HEK293 (cell line): ENCODE measurements around the gene SF3A1.

Source experiments
- CTCF ChIA-PET: fragments of 350-600 bp; formaldehyde crosslinking; extraction: SDS; loops from one replicate; lab custom pipeline; 2021; ENCODE audit warnings: antibody characterized with exemption; lab: Yijun Ruan, JAX
- POLR2A ChIA-PET: fragments of 300-600 bp; formaldehyde crosslinking; extraction: SDS; loops from one replicate; lab custom pipeline; 2020; ENCODE audit warnings: antibody characterized with exemption, inconsistent platforms; lab: Yijun Ruan, JAX
- H3K27ac ChIP-seq: fragments of 200-500 bp; sonication (Bioruptor generic); 2 replicates; pipeline ENCODE4 v1.5.1; 2014; ENCODE audit warnings: low read depth, low read length, control low read depth, inconsistent platforms; ENCODE audit errors: extremely low read depth
- H3K36me3 ChIP-seq, 2 experiments: fragments of 200-500 bp in 1 of 2; sonication (Bioruptor generic) in 1 of 2; 1 replicate in 1 of 2; 2 replicates in 1 of 2; pipeline ENCODE4 v1.5.1; 2014 to 2017; ENCODE audit warnings: inconsistent platforms in 2 of 2, low read length in 2 of 2; ENCODE audit not compliant: control insufficient read depth in 2 of 2, insufficient read depth in 1 of 2
- H3K4me1 ChIP-seq: fragments of 200-500 bp; sonication (Bioruptor generic); 2 replicates; pipeline ENCODE4 v1.5.1; 2014; ENCODE audit warnings: mild to moderate bottlenecking, low read length, inconsistent platforms; ENCODE audit not compliant: control insufficient read depth, insufficient read depth
- H3K4me3 ChIP-seq: 2 replicates; pipeline ENCODE4 v1.5.1; 2011; ENCODE audit warnings: low read depth, mild to moderate bottlenecking, control low read depth, low read length, moderate library complexity
- H3K9me3 ChIP-seq: fragments of 200-500 bp; sonication (Bioruptor generic); 2 replicates; pipeline ENCODE4 v1.5.1; 2014; ENCODE audit warnings: low read depth, low read length, inconsistent platforms; ENCODE audit not compliant: control insufficient read depth, insufficient read depth
- BCL11B ChIP-seq: fragments of 450-650 bp; formaldehyde crosslinking; IDR thresholded peaks from 2 replicates; pipeline ENCODE4 v1.5.1; 2016; ENCODE audit warnings: low read depth, missing biosample characterization, missing genetic modification characterization
- EGR2 ChIP-seq: fragments of 450-650 bp; formaldehyde crosslinking; IDR thresholded peaks from 2 replicates; pipeline ENCODE4 v1.5.1; 2016; ENCODE audit warnings: low read depth, missing biosample characterization, missing genetic modification characterization
- IKZF3 ChIP-seq: fragments of 450-650 bp; IDR thresholded peaks from 2 replicates; pipeline ENCODE4 v1.5.0; 2018; ENCODE audit warnings: missing biosample characterization, mild to moderate bottlenecking, missing genetic modification characterization, moderate library complexity
- KLF16 ChIP-seq: fragments of 450-650 bp; formaldehyde crosslinking; IDR thresholded peaks from 2 replicates; pipeline ENCODE4 v1.5.1; 2017; ENCODE audit warnings: missing biosample characterization, missing genetic modification characterization
- KLF9 ChIP-seq: fragments of 450-650 bp; formaldehyde crosslinking; IDR thresholded peaks from 2 replicates; pipeline ENCODE4 v1.5.1; 2016; ENCODE audit warnings: missing biosample characterization, missing genetic modification characterization, low read depth
- SCRT1 ChIP-seq: fragments of 450-650 bp; formaldehyde crosslinking; IDR thresholded peaks from 2 replicates; pipeline ENCODE4 v1.5.1; 2016; ENCODE audit warnings: missing biosample characterization, missing genetic modification characterization, borderline replicate concordance
- SP7 ChIP-seq: fragments of 450-650 bp; formaldehyde crosslinking; IDR thresholded peaks from 2 replicates; pipeline ENCODE4 v1.5.1; 2016; ENCODE audit warnings: missing biosample characterization, missing genetic modification characterization
- TCF7L2 ChIP-seq: IDR thresholded peaks from 2 replicates; pipeline ENCODE4 v1.6.1; 2011; ENCODE audit warnings: low read depth, mild to moderate bottlenecking, inconsistent platforms, low read length, moderate library complexity, borderline replicate concordance
- ZBTB1 ChIP-seq: fragments of 450-650 bp; formaldehyde crosslinking; IDR thresholded peaks from 2 replicates; pipeline ENCODE4 v1.5.1; 2016; ENCODE audit warnings: missing biosample characterization, missing genetic modification characterization
- ZBTB7A ChIP-seq: fragments of 450-650 bp; formaldehyde crosslinking; IDR thresholded peaks from 2 replicates; pipeline ENCODE4 v1.5.1; 2016; ENCODE audit warnings: low read depth, missing biosample characterization, missing genetic modification characterization
- ZFP69B ChIP-seq: fragments of 450-650 bp; formaldehyde crosslinking; IDR thresholded peaks from 2 replicates; pipeline ENCODE4 v1.5.1; 2016; ENCODE audit warnings: missing biosample characterization, missing genetic modification characterization
- ZNF23 ChIP-seq: fragments of 450-650 bp; formaldehyde crosslinking; IDR thresholded peaks from 2 replicates; pipeline ENCODE4 v1.5.1; 2016; ENCODE audit warnings: missing biosample characterization, missing genetic modification characterization, borderline replicate concordance
- ZNF311 ChIP-seq: fragments of 450-650 bp; formaldehyde crosslinking; IDR thresholded peaks from 2 replicates; pipeline ENCODE4 v1.5.1; 2017; ENCODE audit warnings: missing biosample characterization, missing genetic modification characterization, borderline replicate concordance
- ZNF366 ChIP-seq: fragments of 450-650 bp; formaldehyde crosslinking; conservative IDR thresholded peaks from 2 replicates; pipeline ENCODE4 v1.5.1; 2016; ENCODE audit warnings: missing biosample characterization, missing genetic modification characterization
- ZNF426 ChIP-seq: fragments of 450-650 bp; formaldehyde crosslinking; IDR thresholded peaks from 2 replicates; pipeline ENCODE4 v1.5.1; 2017; ENCODE audit warnings: missing biosample characterization, missing genetic modification characterization, mild to moderate bottlenecking, inconsistent platforms, moderate library complexity
- ZNF548 ChIP-seq: fragments of 450-650 bp; formaldehyde crosslinking; IDR thresholded peaks from 2 replicates; pipeline ENCODE4 v1.5.1; 2016; ENCODE audit warnings: missing biosample characterization, missing genetic modification characterization
- ZNF585B ChIP-seq: fragments of 450-650 bp; formaldehyde crosslinking; IDR thresholded peaks from 2 replicates; pipeline ENCODE4 v1.5.1; 2016; ENCODE audit warnings: missing biosample characterization, missing genetic modification characterization
- ZNF600 ChIP-seq: fragments of 450-650 bp; formaldehyde crosslinking; IDR thresholded peaks from 2 replicates; pipeline ENCODE4 v1.5.1; 2016; ENCODE audit warnings: missing biosample characterization, missing genetic modification characterization
- ZNF624 ChIP-seq: fragments of 450-650 bp; formaldehyde crosslinking; IDR thresholded peaks from 2 replicates; pipeline ENCODE4 v1.5.1; 2017; ENCODE audit warnings: missing biosample characterization, missing genetic modification characterization
- ZNF629 ChIP-seq: fragments of 450-650 bp; formaldehyde crosslinking; IDR thresholded peaks from 2 replicates; pipeline ENCODE4 v1.5.1; 2017; ENCODE audit warnings: missing biosample characterization, missing genetic modification characterization
- ZNF654 ChIP-seq: fragments of 450-650 bp; formaldehyde crosslinking; IDR thresholded peaks from 2 replicates; pipeline ENCODE4 v1.5.1; 2016; ENCODE audit warnings: low read depth, missing biosample characterization, missing genetic modification characterization
- ZNF660 ChIP-seq: fragments of 450-650 bp; IDR thresholded peaks from 2 replicates; pipeline ENCODE4 v1.5.1; 2018; ENCODE audit warnings: missing biosample characterization, mild to moderate bottlenecking, missing genetic modification characterization
- ZNF677 ChIP-seq: fragments of 450-650 bp; IDR thresholded peaks from 2 replicates; pipeline ENCODE4 v1.5.0; 2018; ENCODE audit warnings: missing biosample characterization, mild to moderate bottlenecking, missing genetic modification characterization, moderate library complexity
- ZNF791 ChIP-seq: fragments of 450-650 bp; formaldehyde crosslinking; IDR thresholded peaks from 2 replicates; pipeline ENCODE4 v1.5.1; 2016; ENCODE audit warnings: missing biosample characterization, missing genetic modification characterization
- ZNF843 ChIP-seq: fragments of 450-650 bp; formaldehyde crosslinking; IDR thresholded peaks from 2 replicates; pipeline ENCODE4 v1.5.1; 2016; ENCODE audit warnings: missing biosample characterization, missing genetic modification characterization
- ZSCAN16 ChIP-seq: fragments of 450-650 bp; formaldehyde crosslinking; IDR thresholded peaks from 2 replicates; pipeline ENCODE4 v1.5.1; 2016; ENCODE audit warnings: missing biosample characterization, missing genetic modification characterization
- TF ChIP-seq, protein P1 (sequence below): fragments of 450-650 bp; formaldehyde crosslinking; IDR thresholded peaks from 2 replicates; pipeline ENCODE4; 2016; ENCODE audit warnings: missing biosample characterization, missing genetic modification characterization
- TF ChIP-seq, protein P2 (sequence below): fragments of 450-650 bp; formaldehyde crosslinking; IDR thresholded peaks from 2 replicates; pipeline ENCODE4 v1.5.1; 2016; ENCODE audit warnings: missing biosample characterization, missing genetic modification characterization
- TF ChIP-seq, protein P3 (sequence below): fragments of 450-650 bp; formaldehyde crosslinking; IDR thresholded peaks from 2 replicates; pipeline ENCODE4 v1.5.1; 2016; ENCODE audit warnings: missing biosample characterization, missing genetic modification characterization
- TF ChIP-seq, protein P4 (sequence below): fragments of 450-650 bp; formaldehyde crosslinking; IDR thresholded peaks from 2 replicates; pipeline ENCODE4 v1.5.1; 2016; ENCODE audit warnings: missing biosample characterization, missing genetic modification characterization

Gene SF3A1

DNA sequence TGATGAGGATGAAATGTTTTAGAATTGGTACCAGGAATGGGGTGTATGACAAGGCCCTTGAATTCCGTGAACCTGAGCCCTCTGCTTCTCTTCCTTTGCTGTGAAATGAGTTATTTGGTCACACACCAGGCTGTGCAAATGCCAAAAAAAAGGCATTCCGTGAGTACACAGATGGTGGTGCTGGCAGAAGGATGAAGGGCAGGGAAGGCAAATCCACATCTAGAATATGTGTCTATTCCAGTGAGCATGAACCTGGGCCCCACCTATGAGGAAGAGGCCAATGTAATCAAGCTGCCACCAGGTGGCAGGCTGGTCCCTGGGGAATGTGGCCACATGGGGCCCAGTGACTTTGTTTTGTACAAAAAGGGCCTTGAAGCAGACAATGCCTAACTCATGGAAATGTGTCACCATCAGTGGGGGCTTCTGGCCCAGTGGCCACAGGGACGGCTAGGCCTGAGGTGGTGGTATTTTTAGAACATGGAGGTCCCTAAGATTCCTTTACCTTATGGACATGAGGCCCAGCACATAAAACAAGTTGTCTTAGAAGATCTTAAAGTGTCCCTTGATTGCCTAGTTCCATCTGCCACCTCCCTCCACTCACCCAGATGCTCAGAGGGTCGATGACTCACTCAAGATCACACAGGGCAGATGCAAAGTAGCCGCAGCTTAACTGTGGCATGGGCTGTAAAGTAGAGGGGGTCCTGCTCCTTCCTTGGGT lies 34.4 kb upstream of the SF3A1 start (continued):
- TF ChIP-seq ZNF585B (tag by site-specific recombination) (no peak), EGR2 (no peak), BCL11B (tag by site-specific recombination) (no peak), ZFP69B (tag by site-specific recombination) (peak; percentile 91), ZSCAN16 (tag by site-specific recombination) (no peak), SCRT1 (tag by site-specific recombination) (no peak), ZBTB1 (no peak), ZNF843 (tag by site-specific recombination) (no peak), ZNF426 (tag by site-specific recombination) (no peak), ZNF660 (peak; percentile 72; the same call in 1 of the 2 replicates), TCF7L2 (no peak), ZNF23 (no peak), ZNF548 (tag by site-specific recombination) (no peak), ZNF629 (no peak)

DNA sequence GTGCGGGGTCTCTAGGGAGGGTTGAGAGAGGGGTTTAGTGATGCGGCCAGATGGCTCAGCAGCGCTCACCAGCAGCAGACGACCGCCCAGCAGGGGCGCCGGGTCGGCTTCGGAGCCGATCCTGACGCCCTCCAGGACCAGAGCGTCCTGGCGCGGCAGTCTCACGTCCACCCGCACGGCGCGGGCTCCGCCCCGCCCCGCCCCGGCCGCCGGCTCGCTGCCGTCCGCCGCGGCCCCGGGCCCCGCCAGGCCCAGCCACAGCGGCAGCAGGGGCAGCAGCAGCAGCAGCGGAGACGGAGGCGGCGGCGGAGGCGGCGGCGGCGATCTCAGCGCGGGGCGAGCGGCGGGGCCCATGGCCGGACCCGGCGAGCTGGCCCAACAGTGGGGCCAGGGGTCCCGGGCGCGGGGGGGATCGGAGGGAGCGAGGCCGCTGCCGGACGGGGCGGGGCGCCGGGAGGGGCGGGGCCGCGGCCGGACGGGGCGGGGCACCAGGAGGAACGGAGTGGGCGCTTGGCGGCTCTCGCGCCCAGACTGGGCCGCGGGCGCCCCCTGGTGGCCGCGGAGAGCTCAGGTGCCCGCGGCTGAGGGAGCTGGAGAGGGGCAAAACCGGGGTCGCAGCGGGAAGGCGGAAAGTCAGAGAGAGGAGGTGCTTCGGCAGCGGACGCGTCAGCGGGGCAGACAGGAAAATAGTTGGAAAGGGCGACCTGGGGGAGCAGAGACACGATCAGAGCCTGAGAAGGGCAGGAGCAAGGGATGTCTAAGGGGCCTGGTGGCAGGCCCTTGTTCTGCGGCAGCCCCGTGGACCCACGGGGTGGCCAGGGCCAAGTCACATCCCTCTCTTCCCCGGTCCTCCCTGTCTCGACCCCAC lies 30.5 kb upstream of the SF3A1 start, which contains the start of gene RNF215:
RNF215 (minus strand) TSS at position 452 of the 868 bp plus-strand sequence; CDS start at position 354, 98 bp downstream.
- Histone ChIP-seq H3K4me1 (peaks cover 2% of the 10 kb centered on the region; the same call in 1 of the 2 replicates), H3K27ac (peak within 1 kb of the TSS; percentile 76; the same call in 1 of the 2 replicates), H3K9me3 (no peaks in the 10 kb centered on the region), H3K36me3 (peaks cover 0 to 29% of the 10 kb centered on the region in 2 experiments; a peak in 2 of 3 replicates), H3K4me3 (peak within 1 kb of the TSS; percentile 62)
- POLR2A ChIA-PET = interaction anchor here (0.6 to 1.2 kb wide), 6 partner anchors 9 to 145 kb away, joined by 3 to 8 read pairs (median 4); partner anchors contain the start of genes CCDC157, SEC14L2 and SF3A1
- CTCF ChIA-PET = interaction anchor here (0.5 to 5.9 kb wide), 34 partner anchors 8 to 980 kb away, joined by 3 to 80 read pairs (median 3); partner anchors contain the start of genes CASTOR1, CCDC157, PIK3IP1 and SEC14L2
- TF ChIP-seq, protein P1, sequence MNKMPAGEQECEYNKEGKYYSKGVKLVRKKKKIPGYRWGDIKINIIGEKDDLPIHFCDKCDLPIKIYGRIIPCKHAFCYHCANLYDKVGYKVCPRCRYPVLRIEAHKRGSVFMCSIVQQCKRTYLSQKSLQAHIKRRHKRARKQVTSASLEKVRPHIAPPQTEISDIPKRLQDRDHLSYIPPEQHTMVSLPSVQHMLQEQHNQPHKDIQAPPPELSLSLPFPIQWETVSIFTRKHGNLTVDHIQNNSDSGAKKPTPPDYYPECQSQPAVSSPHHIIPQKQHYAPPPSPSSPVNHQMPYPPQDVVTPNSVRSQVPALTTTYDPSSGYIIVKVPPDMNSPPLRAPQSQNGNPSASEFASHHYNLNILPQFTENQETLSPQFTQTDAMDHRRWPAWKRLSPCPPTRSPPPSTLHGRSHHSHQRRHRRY (tag by site-specific recombination) = no peak; the same call in 1 of the 2 replicates
- TF ChIP-seq ZNF311 (no peak), ZNF366 (0 out of 2 replicates have a peak, but pooled peaks have one; percentile 17), SP7 (tag by site-specific recombination) (peak; percentile 37; the same call in 1 of the 2 replicates), ZBTB7A (tag by site-specific recombination) (peak; percentile 69; the same call in 1 of the 2 replicates), TCF7L2 (no peak), KLF9 (tag by site-specific recombination) (peak; percentile 52), ZNF600 (tag by site-specific recombination) (peak; percentile 45; the same call in 1 of the 2 replicates), ZNF677 (tag by site-specific recombination) (no peak), KLF16 (tag by site-specific recombination) (0 out of 2 replicates have a peak, but pooled peaks have one; percentile 39), ZNF624 (no peak), IKZF3 (tag by site-specific recombination) (no peak), ZNF654 (tag by site-specific recombination) (peak; percentile 64), ZNF791 (tag by site-specific recombination) (no peak)
- TF ChIP-seq, protein P2, sequence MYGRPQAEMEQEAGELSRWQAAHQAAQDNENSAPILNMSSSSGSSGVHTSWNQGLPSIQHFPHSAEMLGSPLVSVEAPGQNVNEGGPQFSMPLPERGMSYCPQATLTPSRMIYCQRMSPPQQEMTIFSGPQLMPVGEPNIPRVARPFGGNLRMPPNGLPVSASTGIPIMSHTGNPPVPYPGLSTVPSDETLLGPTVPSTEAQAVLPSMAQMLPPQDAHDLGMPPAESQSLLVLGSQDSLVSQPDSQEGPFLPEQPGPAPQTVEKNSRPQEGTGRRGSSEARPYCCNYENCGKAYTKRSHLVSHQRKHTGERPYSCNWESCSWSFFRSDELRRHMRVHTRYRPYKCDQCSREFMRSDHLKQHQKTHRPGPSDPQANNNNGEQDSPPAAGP (tag by site-specific recombination) = peak; percentile 60
- TF ChIP-seq, protein P3, sequence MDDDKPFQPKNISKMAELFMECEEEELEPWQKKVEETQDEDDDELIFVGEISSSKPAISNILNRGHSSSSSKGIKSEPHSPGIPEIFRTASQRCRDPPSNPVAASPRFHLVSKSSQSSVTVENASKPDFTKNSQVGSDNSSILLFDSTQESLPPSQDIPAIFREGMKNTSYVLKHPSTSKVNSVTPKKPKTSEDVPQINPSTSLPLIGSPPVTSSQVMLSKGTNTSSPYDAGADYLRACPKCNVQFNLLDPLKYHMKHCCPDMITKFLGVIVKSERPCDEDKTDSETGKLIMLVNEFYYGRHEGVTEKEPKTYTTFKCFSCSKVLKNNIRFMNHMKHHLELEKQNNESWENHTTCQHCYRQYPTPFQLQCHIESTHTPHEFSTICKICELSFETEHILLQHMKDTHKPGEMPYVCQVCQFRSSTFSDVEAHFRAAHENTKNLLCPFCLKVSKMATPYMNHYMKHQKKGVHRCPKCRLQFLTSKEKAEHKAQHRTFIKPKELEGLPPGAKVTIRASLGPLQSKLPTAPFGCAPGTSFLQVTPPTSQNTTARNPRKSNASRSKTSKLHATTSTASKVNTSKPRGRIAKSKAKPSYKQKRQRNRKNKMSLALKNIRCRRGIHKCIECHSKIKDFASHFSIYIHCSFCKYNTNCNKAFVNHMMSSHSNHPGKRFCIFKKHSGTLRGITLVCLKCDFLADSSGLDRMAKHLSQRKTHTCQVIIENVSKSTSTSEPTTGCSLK (tag by site-specific recombination) = no peak
- TF ChIP-seq, protein P4, sequence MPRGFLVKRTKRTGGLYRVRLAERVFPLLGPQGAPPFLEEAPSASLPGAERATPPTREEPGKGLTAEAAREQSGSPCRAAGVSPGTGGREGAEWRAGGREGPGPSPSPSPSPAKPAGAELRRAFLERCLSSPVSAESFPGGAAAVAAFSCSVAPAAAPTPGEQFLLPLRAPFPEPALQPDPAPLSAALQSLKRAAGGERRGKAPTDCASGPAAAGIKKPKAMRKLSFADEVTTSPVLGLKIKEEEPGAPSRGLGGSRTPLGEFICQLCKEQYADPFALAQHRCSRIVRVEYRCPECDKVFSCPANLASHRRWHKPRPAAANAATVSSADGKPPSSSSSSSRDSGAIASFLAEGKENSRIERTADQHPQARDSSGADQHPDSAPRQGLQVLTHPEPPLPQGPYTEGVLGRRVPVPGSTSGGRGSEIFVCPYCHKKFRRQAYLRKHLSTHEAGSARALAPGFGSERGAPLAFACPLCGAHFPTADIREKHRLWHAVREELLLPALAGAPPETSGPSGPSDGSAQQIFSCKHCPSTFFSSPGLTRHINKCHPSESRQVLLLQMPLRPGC = 0 out of 2 replicates have a peak, but pooled peaks have one; percentile 25
